Lung (tissue), 12 donors: Measurements from ENCODE around the gene H3-3A. TPM values are rescaled to one million over a fixed set of nuclear protein-coding genes. Genes with fewer than 3 reads are reported as not detected.

Source experiments
- ATAC-seq: fragments of 200-7000 bp; cut with Tn5 transposase; one replicate; pipeline ENCODE4 v1.9.1; 2020; ENCODE audit warnings: moderate number of reproducible peaks; ENCODE audit not compliant: insufficient read depth, low FRiP score
- DNase-seq, 3 donors: peaks; one replicate each; pipeline ENCODE4 v3.0.0-alpha.2; 2013 to 2017
- H3K27ac ChIP-seq, 2 donors: one replicate each; pipeline ENCODE4 v1.5.1; 2013; ENCODE audit warnings: mild to moderate bottlenecking in 2 of 2, moderate library complexity in 2 of 2, control low read depth in 1 of 2, inconsistent platforms in 1 of 2, low read depth in 1 of 2, low read length in 1 of 2
- H3K27me3 ChIP-seq, 3 donors: one replicate each; pipeline ENCODE4 v1.5.1; 2013; ENCODE audit warnings: low read length in 2 of 3; ENCODE audit not compliant: control insufficient read depth in 3 of 3, insufficient read depth in 3 of 3
- H3K36me3 ChIP-seq, 4 donors: one replicate each; pipeline ENCODE4 v1.5.1; 2013; ENCODE audit warnings: low read length in 4 of 4, mild to moderate bottlenecking in 1 of 4, moderate library complexity in 1 of 4; ENCODE audit not compliant: control insufficient read depth in 4 of 4, insufficient read depth in 4 of 4
- H3K4me1 ChIP-seq, 5 donors: one replicate each; pipeline ENCODE4 v1.5.1; 2013; ENCODE audit warnings: low read length in 5 of 5, mild to moderate bottlenecking in 2 of 5, moderate library complexity in 1 of 5; ENCODE audit not compliant: control insufficient read depth in 5 of 5, insufficient read depth in 5 of 5
- H3K4me3 ChIP-seq: one replicate; pipeline ENCODE4 v1.5.1; 2013; ENCODE audit warnings: mild to moderate bottlenecking, control low read depth, moderate library complexity
- H3K9ac ChIP-seq, 2 donors: one replicate each; pipeline ENCODE4 v1.5.1; 2013; ENCODE audit warnings: low read length in 2 of 2, control low read depth in 1 of 2; ENCODE audit not compliant: insufficient read depth in 1 of 2
- H3K9me3 ChIP-seq, 4 donors: one replicate each; pipeline ENCODE4 v1.5.1; 2013; ENCODE audit warnings: low read length in 3 of 4, mild to moderate bottlenecking in 1 of 4, moderate library complexity in 1 of 4; ENCODE audit not compliant: control insufficient read depth in 4 of 4, insufficient read depth in 3 of 4
- CTCF ChIP-seq: IDR thresholded peaks from 2 replicates; pipeline ENCODE4 v1.5.1; 2012; ENCODE audit warnings: mild to moderate bottlenecking; ENCODE audit errors: control extremely low read depth, extremely low read depth
- WGBS, 2 donors: extraction: QIAGEN DNeasy Blood & Tissue Kit; methylation state at CpG; one replicate each; pipeline ENCODE4 v1.1.7; 2013; 5-methylcytosine and 5-hydroxymethylcytosine counted together
- polyA plus RNA-seq, 2 donors: library from polyadenylated mRNA; stranded (reverse); fragments of 200-250 nt; gene quantifications; one replicate each; pipeline ENCODE4 v1.2.1, GENCODE V29; 2013
- total RNA-seq, 2 donors: library from RNA; depleted of rRNA in 1 of 2; stranded (reverse); fragments of >200 nt in 1 of 2; gene quantifications; one replicate each; pipeline ENCODE4 v1.2.1, GENCODE V29; 2014 to 2021
- donor health status: control.
- donor health status: control.
- donor health status: Bipolar disorder and iron deficiency.
- donor health status: healthy.
- donor health status: DM: yes; HTN: yes; CAD: no.

The H3-3A gene
- total and polyA plus RNA-seq, 4 donors = 404 to 1,014 (median 655) TPM

GRCh38 chr1:226104671-226105121 lies 42.2 kb downstream of the H3-3A start:
- DNase-seq (no peak), ATAC-seq (no peak)
- Histone ChIP-seq H3K4me3 (no peak overlapping the region), H3K9me3 (no peaks in the 10 kb centered on the region), H3K4me1 (peaks cover 0 to 22% (median 6%) of the 10 kb centered on the region in 5 donors), H3K36me3 (no peaks in the 10 kb centered on the region), H3K27ac (no peak overlapping the region), H3K9ac (no peak overlapping the region), H3K27me3 (peaks cover 0 to 15% (median 11%) of the 10 kb centered on the region in 3 donors)
- no peak for TF ChIP-seq CTCF
- 66 to 83% methylated on average over 8 of the region's 8 CpGs for WGBS, 2 donors

- Histone ChIP-seq H3K9me3 (no peaks in the 10 kb centered on the region), H3K27me3 (no peaks in the 10 kb centered on the region), H3K4me1 (peaks cover 6 to 23% (median 11%) of the 10 kb centered on the region in 5 donors), H3K27ac (no peak overlapping the region), H3K4me3 (no peak overlapping the region), H3K9ac (no peak overlapping the region), H3K36me3 (no peaks in the 10 kb centered on the region)
- no peak for TF ChIP-seq CTCF
- ATAC-seq (no peak), DNase-seq (peak in 1 of 3 donors; percentile 28)
- 80 to 88% methylated on average over 3 of the region's 3 CpGs for WGBS, 2 donors
Measured at GRCh38 chr1:226107471-226108460, 45.2 kb downstream of the H3-3A start.

- DNase-seq = peak in 2 of 3 donors; percentile 18 to 39
- ATAC-seq = peak; percentile 13
- 23 to 28% methylated on average over 23 of the region's 23 CpGs for WGBS, 2 donors
Measured at GRCh38 chr1:226108935-226109828, 46.7 kb downstream of the H3-3A start.

More at GRCh38 chr1:226108935-226109828, 46.7 kb downstream of the H3-3A start:
- Histone ChIP-seq H3K27me3 (no peaks in the 10 kb centered on the region), H3K27ac (peak overlapping the region; percentile 95 to 100), H3K9ac (peak overlapping the region; percentile 48 to 95), H3K9me3 (no peaks in the 10 kb centered on the region), H3K4me1 (peaks cover 6 to 23% (median 11%) of the 10 kb centered on the region in 5 donors), H3K4me3 (peak overlapping the region; percentile 47), H3K36me3 (no peaks in the 10 kb centered on the region)
- no peak for TF ChIP-seq CTCF
